ENCODE measurements around the gene ABCC4. TPM values are rescaled to one million over a fixed set of nuclear protein-coding genes. Genes with fewer than 3 reads are reported as not detected.
A peak's percentile ranks its signal among the peaks of the same experiment; 100 is the strongest.

The ABCC4 gene
- polyA plus RNA-seq, 1 donor = 15.1 TPM

GRCh38 chr13:95220611-95221010 is 80.6 kb downstream of the ABCC4 start:
- no peak overlapping the region for H3K27ac ChIP-seq (ENCODE audit: low read length)
- WGBS (ENCODE audit: insufficient coverage, low lambda C conversion rate) = no CpG with 5 or more reads among the region's 1 CpG
- H3K9me3 ChIP-seq (ENCODE audit: control insufficient read depth, low read depth, low read length) = no peaks in the 10 kb centered on the region
- peaks cover 3% of the 10 kb centered on the region for H3K4me1 ChIP-seq (ENCODE audit: control insufficient read depth, insufficient read depth, low read length)
- peaks cover 2% of the 10 kb centered on the region for H3K36me3 ChIP-seq (ENCODE audit: control insufficient read depth, insufficient read depth, low read length)
- H3K27me3 ChIP-seq (ENCODE audit: control insufficient read depth, insufficient read depth, low read length) = no peaks in the 10 kb centered on the region
- H3K4me3 ChIP-seq (ENCODE audit: low read length) = no peak overlapping the region
- no peak for DNase-seq

- no peak for DNase-seq
- whole genome bisulfite sequencing (ENCODE audit: insufficient coverage, low lambda C conversion rate) = 73% methylated on average over 2 of the region's 6 CpGs
- peaks cover 5% of the 10 kb centered on the region for H3K4me1 ChIP-seq (ENCODE audit: control insufficient read depth, insufficient read depth, low read length)
- H3K36me3 ChIP-seq (ENCODE audit: control insufficient read depth, insufficient read depth, low read length) = peaks cover 2% of the 10 kb centered on the region
- no peaks in the 10 kb centered on the region for H3K27me3 ChIP-seq (ENCODE audit: control insufficient read depth, insufficient read depth, low read length)
- H3K27ac ChIP-seq (ENCODE audit: low read length) = no peak overlapping the region
- no peak overlapping the region for H3K4me3 ChIP-seq (ENCODE audit: low read length)
- H3K9me3 ChIP-seq (ENCODE audit: control insufficient read depth, low read depth, low read length) = no peaks in the 10 kb centered on the region
Measured at GRCh38 chr13:95217920-95218830, 83.1 kb downstream of the ABCC4 start.

- 50% methylated on average over 1 of the region's 3 CpGs for WGBS (ENCODE audit: insufficient coverage, low lambda C conversion rate)
- H3K27me3 ChIP-seq (ENCODE audit: control insufficient read depth, insufficient read depth, low read length) = no peaks in the 10 kb centered on the region
Measured at GRCh38 chr13:95216182-95216581, 85.1 kb downstream of the ABCC4 start.

GRCh38 chr13:95212983-95213850 is 88.0 kb downstream of the ABCC4 start:
- Histone ChIP-seq H3K9me3 (ENCODE audit: control insufficient read depth, low read depth, low read length) (no peaks in the 10 kb centered on the region), H3K36me3 (ENCODE audit: control insufficient read depth, insufficient read depth, low read length) (peaks cover 9% of the 10 kb centered on the region), H3K27ac (ENCODE audit: low read length) (no peak overlapping the region), H3K27me3 (ENCODE audit: control insufficient read depth, insufficient read depth, low read length) (no peaks in the 10 kb centered on the region), H3K4me1 (ENCODE audit: control insufficient read depth, insufficient read depth, low read length) (peaks cover 2% of the 10 kb centered on the region), H3K4me3 (ENCODE audit: low read length) (no peak overlapping the region)
- no peak for DNase-seq
- no CpG with 5 or more reads among the region's 11 CpGs for WGBS (ENCODE audit: insufficient coverage, low lambda C conversion rate)

More at GRCh38 chr13:95216182-95216581, 85.1 kb downstream of the ABCC4 start:
- no peaks in the 10 kb centered on the region for H3K9me3 ChIP-seq (ENCODE audit: control insufficient read depth, low read depth, low read length)
- no peak overlapping the region for H3K4me3 ChIP-seq (ENCODE audit: low read length)
- H3K4me1 ChIP-seq (ENCODE audit: control insufficient read depth, insufficient read depth, low read length) = peaks cover 2% of the 10 kb centered on the region
- H3K36me3 ChIP-seq (ENCODE audit: control insufficient read depth, insufficient read depth, low read length) = peaks cover 2% of the 10 kb centered on the region
- no peak overlapping the region for H3K27ac ChIP-seq (ENCODE audit: low read length)
- DNase-seq = no peak

GRCh38 chr13:95209109-95209508 is 92.1 kb downstream of the ABCC4 start:
- no peak for DNase-seq
- Histone ChIP-seq H3K27me3 (ENCODE audit: control insufficient read depth, insufficient read depth, low read length) (no peaks in the 10 kb centered on the region), H3K36me3 (ENCODE audit: control insufficient read depth, insufficient read depth, low read length) (peaks cover 21% of the 10 kb centered on the region), H3K4me3 (ENCODE audit: low read length) (no peak overlapping the region), H3K4me1 (ENCODE audit: control insufficient read depth, insufficient read depth, low read length) (peaks cover 2% of the 10 kb centered on the region), H3K27ac (ENCODE audit: low read length) (no peak overlapping the region), H3K9me3 (ENCODE audit: control insufficient read depth, low read depth, low read length) (no peaks in the 10 kb centered on the region)
- WGBS (ENCODE audit: insufficient coverage, low lambda C conversion rate) = no CpG with 5 or more reads among the region's 1 CpG

GRCh38 chr13:95207769-95208366 is 93.4 kb downstream of the ABCC4 start:
- peaks cover 21% of the 10 kb centered on the region for H3K36me3 ChIP-seq (ENCODE audit: control insufficient read depth, insufficient read depth, low read length)
- no peaks in the 10 kb centered on the region for H3K27me3 ChIP-seq (ENCODE audit: control insufficient read depth, insufficient read depth, low read length)

GRCh38 chr13:95206116-95206515 is 95.1 kb downstream of the ABCC4 start:
- H3K9me3 ChIP-seq (ENCODE audit: control insufficient read depth, low read depth, low read length) = no peaks in the 10 kb centered on the region
- no peak overlapping the region for H3K4me3 ChIP-seq (ENCODE audit: low read length)
- DNase-seq = no peak
- WGBS (ENCODE audit: insufficient coverage, low lambda C conversion rate) = no CpG with 5 or more reads among the region's 4 CpGs
- H3K36me3 ChIP-seq (ENCODE audit: control insufficient read depth, insufficient read depth, low read length) = peaks cover 21% of the 10 kb centered on the region
- H3K27me3 ChIP-seq (ENCODE audit: control insufficient read depth, insufficient read depth, low read length) = no peaks in the 10 kb centered on the region
- H3K27ac ChIP-seq (ENCODE audit: low read length) = no peak overlapping the region
- H3K4me1 ChIP-seq (ENCODE audit: control insufficient read depth, insufficient read depth, low read length) = no peaks in the 10 kb centered on the region

More at GRCh38 chr13:95207769-95208366, 93.4 kb downstream of the ABCC4 start:
- H3K4me1 ChIP-seq (ENCODE audit: control insufficient read depth, insufficient read depth, low read length) = no peaks in the 10 kb centered on the region
- DNase-seq = no peak
- H3K9me3 ChIP-seq (ENCODE audit: control insufficient read depth, low read depth, low read length) = no peaks in the 10 kb centered on the region
- no peak overlapping the region for H3K4me3 ChIP-seq (ENCODE audit: low read length)
- 70% methylated on average over 4 of the region's 12 CpGs for WGBS (ENCODE audit: insufficient coverage, low lambda C conversion rate)
- H3K27ac ChIP-seq (ENCODE audit: low read length) = no peak overlapping the region

- Histone ChIP-seq H3K4me1 (ENCODE audit: control insufficient read depth, insufficient read depth, low read length) (no peaks in the 10 kb centered on the region), H3K36me3 (ENCODE audit: control insufficient read depth, insufficient read depth, low read length) (peaks cover 15% of the 10 kb centered on the region), H3K9me3 (ENCODE audit: control insufficient read depth, low read depth, low read length) (no peaks in the 10 kb centered on the region), H3K4me3 (ENCODE audit: low read length) (no peak overlapping the region), H3K27me3 (ENCODE audit: control insufficient read depth, insufficient read depth, low read length) (no peaks in the 10 kb centered on the region), H3K27ac (ENCODE audit: low read length) (no peak overlapping the region)
- WGBS (ENCODE audit: insufficient coverage, low lambda C conversion rate) = no CpG with 5 or more reads among the region's 7 CpGs
- no peak for DNase-seq
Measured at GRCh38 chr13:95204231-95204765, 97.0 kb downstream of the ABCC4 start.

- peak in 1 of 2 donors; percentile 52 for DNase-seq
- Histone ChIP-seq H3K4me3 (ENCODE audit: low read length) (no peak overlapping the region), H3K4me1 (ENCODE audit: control insufficient read depth, insufficient read depth, low read length) (no peaks in the 10 kb centered on the region), H3K27ac (ENCODE audit: low read length) (no peak overlapping the region), H3K9me3 (ENCODE audit: control insufficient read depth, low read depth, low read length) (no peaks in the 10 kb centered on the region), H3K27me3 (ENCODE audit: control insufficient read depth, insufficient read depth, low read length) (no peaks in the 10 kb centered on the region), H3K36me3 (ENCODE audit: control insufficient read depth, insufficient read depth, low read length) (peaks cover 12% of the 10 kb centered on the region)
- WGBS (ENCODE audit: insufficient coverage, low lambda C conversion rate) = 80% methylated on average over 2 of the region's 12 CpGs
Measured at GRCh38 chr13:95201814-95202651, 99.2 kb downstream of the ABCC4 start.
